Activated T-cell treated with anti-CD3 and anti-CD28 coated beads, Interleukin-2, amount 50 U/mL, for 4 hours (primary cell): ENCODE results near the gene BDNF. TPM values are rescaled to one million over a fixed set of nuclear protein-coding genes. Genes with fewer than 3 reads are reported as not detected.
A peak's percentile ranks its signal among the peaks of the same experiment; 100 is the strongest.

Source experiments
- ATAC-seq, 2 donors: fragments of 200-7000 bp; cut with Tn5 transposase; one replicate each; pipeline ENCODE4 v1.10.0; 2021
- DNase-seq: peaks from one replicate; pipeline ENCODE4 v3.0.0-alpha.2; 2020
- H3K27me3 Mint-ChIP-seq: one replicate; pipeline ENCODE4 v1.8.0; 2021; ENCODE audit warnings: low read depth, mixed read lengths
- H3K36me3 Mint-ChIP-seq: one replicate; pipeline ENCODE4 v1.8.0; 2022; ENCODE audit warnings: mixed read lengths; ENCODE audit not compliant: insufficient read depth
- H3K4me1 Mint-ChIP-seq: one replicate; pipeline ENCODE4 v1.8.0; 2021; ENCODE audit warnings: low read depth, mixed read lengths
- H3K4me3 Mint-ChIP-seq: one replicate; pipeline ENCODE4 v1.8.0; 2021; ENCODE audit warnings: mild to moderate bottlenecking, moderate library complexity, mixed read lengths
- H3K9me3 Mint-ChIP-seq: one replicate; pipeline ENCODE4 v1.8.0; 2021; ENCODE audit warnings: mixed read lengths
- total RNA-seq, 3 donors: library from RNA; stranded (reverse); gene quantifications; one replicate each; pipeline ENCODE4 v1.2.1, GENCODE V29; 2021

BDNF gene
- total RNA-seq, 3 donors from 2014 or later: 0.05 TPM; not detected in 2

- no peak for ATAC-seq
- DNase-seq: no peak
- peaks cover 52% of the 10 kb centered on the region for H3K27me3 Mint-ChIP-seq
- peaks cover 2% of the 10 kb centered on the region for H3K4me1 Mint-ChIP-seq
- H3K9me3 Mint-ChIP-seq: peaks cover 10% of the 10 kb centered on the region
- H3K4me3 Mint-ChIP-seq: no peak overlapping the region
- H3K36me3 Mint-ChIP-seq: no peaks in the 10 kb centered on the region
These were observed 17.6 kb upstream of the BDNF start for GRCh38 chr11:27717801-27718229.

DNA sequence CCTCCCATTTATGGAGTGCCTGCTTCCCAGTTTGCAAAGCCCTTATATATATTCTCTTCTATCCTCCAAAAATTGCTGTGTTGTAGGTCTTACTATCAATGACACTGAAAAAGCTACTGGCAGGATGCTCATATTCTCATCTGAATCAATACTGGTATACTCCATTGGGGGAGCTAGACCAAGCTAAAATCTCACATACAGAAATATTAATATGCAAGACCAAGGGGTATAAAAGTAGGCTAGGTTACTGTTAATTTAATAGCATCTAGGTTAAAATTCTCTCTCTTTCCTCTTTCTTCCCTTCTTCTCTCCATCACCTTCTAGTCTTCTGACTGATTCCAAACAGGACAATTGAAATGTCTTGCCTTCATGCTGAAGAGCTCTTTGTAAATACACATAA, 17.1 kb upstream of the BDNF start:
- H3K27me3 Mint-ChIP-seq: peaks cover 52% of the 10 kb centered on the region
- H3K9me3 Mint-ChIP-seq: peaks cover 10% of the 10 kb centered on the region
- no peak overlapping the region for H3K4me3 Mint-ChIP-seq
- no peaks in the 10 kb centered on the region for H3K36me3 Mint-ChIP-seq
- ATAC-seq: no peak
- H3K4me1 Mint-ChIP-seq: peaks cover 2% of the 10 kb centered on the region
- no peak for DNase-seq

GRCh38 chr11:27716835-27717234, 16.6 kb upstream of the BDNF start:
- Mint-ChIP-seq H3K4me3 (no peak overlapping the region), H3K36me3 (no peaks in the 10 kb centered on the region), H3K9me3 (peaks cover 10% of the 10 kb centered on the region), H3K4me1 (no peaks in the 10 kb centered on the region), H3K27me3 (peaks cover 47% of the 10 kb centered on the region)
- no peak for DNase-seq
- no peak for ATAC-seq

DNA sequence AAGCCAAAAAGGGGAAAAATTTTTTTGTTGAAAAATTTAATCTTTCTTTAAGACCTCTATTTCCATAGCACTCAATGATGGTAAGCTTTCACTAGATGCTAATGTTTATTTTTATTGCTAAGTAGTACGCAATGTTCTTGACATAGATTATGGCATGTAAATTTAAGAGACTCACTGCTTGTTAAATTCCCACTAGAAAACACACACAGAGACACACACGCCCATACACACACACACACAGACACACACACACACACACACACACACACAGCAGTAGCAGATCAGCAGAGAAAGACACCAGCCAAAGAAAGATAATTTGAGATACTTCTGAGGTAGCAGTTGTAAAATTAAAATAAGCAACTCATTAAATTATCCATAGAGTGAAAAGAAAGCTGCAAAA, 16.0 kb upstream of the BDNF start:
- Mint-ChIP-seq H3K27me3 (peaks cover 40% of the 10 kb centered on the region), H3K4me3 (no peak overlapping the region), H3K9me3 (peaks cover 10% of the 10 kb centered on the region), H3K36me3 (no peaks in the 10 kb centered on the region), H3K4me1 (no peaks in the 10 kb centered on the region)
- DNase-seq (no peak), ATAC-seq (no peak)

DNA sequence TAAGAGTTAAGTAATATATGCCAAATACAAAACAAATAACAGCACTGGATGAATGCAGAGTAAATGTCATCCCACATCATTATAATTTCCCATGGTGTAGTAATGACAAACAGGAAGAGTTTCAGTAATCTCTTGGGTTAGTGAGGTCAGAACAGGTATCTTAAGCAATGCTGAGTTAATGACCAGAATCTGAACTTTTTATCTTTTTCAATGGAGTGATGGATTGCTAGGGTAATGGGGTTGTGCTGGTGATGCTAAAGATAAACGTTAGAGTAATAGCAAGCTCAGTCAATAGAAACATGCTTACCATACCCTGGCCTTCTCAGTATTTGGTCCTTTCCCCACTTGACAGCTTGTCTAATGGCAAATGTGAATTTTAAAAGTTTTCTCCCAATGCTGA, 11.5 kb upstream of the BDNF start:
- no peaks in the 10 kb centered on the region for H3K9me3 Mint-ChIP-seq
- no peaks in the 10 kb centered on the region for H3K36me3 Mint-ChIP-seq
- peaks cover 7% of the 10 kb centered on the region for H3K27me3 Mint-ChIP-seq
- DNase-seq (no peak), ATAC-seq (no peak)
- H3K4me3 Mint-ChIP-seq: no peak overlapping the region
- H3K4me1 Mint-ChIP-seq: no peaks in the 10 kb centered on the region

- Mint-ChIP-seq H3K36me3 (no peaks in the 10 kb centered on the region), H3K9me3 (no peaks in the 10 kb centered on the region), H3K4me1 (no peaks in the 10 kb centered on the region), H3K27me3 (peaks cover 16% of the 10 kb centered on the region), H3K4me3 (no peak overlapping the region)
- DNase-seq: no peak
- no peak for ATAC-seq
These were observed 10.3 kb upstream of the BDNF start for GRCh38 chr11:27710536-27710935.

DNA sequence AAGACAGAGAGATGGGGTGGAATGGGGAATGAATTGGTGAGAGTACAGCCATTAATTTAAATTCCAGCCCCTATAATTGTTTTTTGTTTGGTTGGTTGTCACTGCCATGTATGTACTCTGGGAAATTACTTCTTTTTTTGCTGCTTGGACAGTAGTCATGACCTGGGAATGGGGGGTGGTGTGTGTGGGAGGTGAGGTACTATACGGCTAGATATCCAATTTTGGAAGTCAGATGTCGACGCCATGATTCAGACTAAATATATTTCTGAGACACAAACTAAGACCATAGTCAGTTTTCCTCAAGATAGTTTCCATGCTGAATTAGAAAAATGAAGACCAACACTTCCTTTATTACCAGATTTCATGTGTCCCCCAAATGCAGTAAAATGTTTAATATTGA, 7.4 kb upstream of the BDNF start:
- Mint-ChIP-seq H3K4me3 (no peak overlapping the region), H3K9me3 (no peaks in the 10 kb centered on the region), H3K27me3 (peaks cover 29% of the 10 kb centered on the region), H3K36me3 (no peaks in the 10 kb centered on the region), H3K4me1 (no peaks in the 10 kb centered on the region)
- DNase-seq: no peak
- ATAC-seq: no peak

- no peak for DNase-seq
- H3K27me3 Mint-ChIP-seq: peaks cover 42% of the 10 kb centered on the region
- H3K4me1 Mint-ChIP-seq: peaks cover 5% of the 10 kb centered on the region
- no peak for ATAC-seq
- no peak overlapping the region for H3K4me3 Mint-ChIP-seq
- no peaks in the 10 kb centered on the region for H3K36me3 Mint-ChIP-seq
- H3K9me3 Mint-ChIP-seq: no peaks in the 10 kb centered on the region
These were observed 5.9 kb upstream of the BDNF start for GRCh38 chr11:27705873-27706820.

- no peak overlapping the region for H3K4me3 Mint-ChIP-seq
- DNase-seq (no peak), ATAC-seq (no peak)
- H3K36me3 Mint-ChIP-seq: no peaks in the 10 kb centered on the region
- peaks cover 24% of the 10 kb centered on the region for H3K4me1 Mint-ChIP-seq
- no peaks in the 10 kb centered on the region for H3K9me3 Mint-ChIP-seq
- H3K27me3 Mint-ChIP-seq: peaks cover 60% of the 10 kb centered on the region
These were observed 3.2 kb upstream of the BDNF start for GRCh38 chr11:27703481-27703880.

DNA sequence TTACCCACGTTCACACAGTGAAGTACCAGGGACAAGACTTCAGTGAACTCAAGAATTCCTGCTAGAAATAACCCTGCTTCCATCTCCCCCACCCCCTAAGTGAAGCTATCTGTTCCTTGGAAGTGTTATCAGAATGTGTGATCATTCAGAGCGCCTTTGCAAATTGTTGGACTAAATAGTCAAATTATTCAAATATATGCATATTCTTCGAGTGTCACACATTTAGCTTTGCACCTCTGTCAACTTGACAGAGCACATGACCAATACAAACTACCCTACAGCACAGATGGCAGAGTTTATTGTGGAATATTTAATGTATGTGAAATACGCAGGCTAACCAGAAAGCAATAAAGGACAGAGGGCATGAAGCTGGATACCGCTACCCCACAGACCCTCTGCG, 2.6 kb upstream of the BDNF start:
- DNase-seq (no peak), ATAC-seq (no peak)
- no peaks in the 10 kb centered on the region for H3K36me3 Mint-ChIP-seq
- H3K27me3 Mint-ChIP-seq: peaks cover 61% of the 10 kb centered on the region
- H3K9me3 Mint-ChIP-seq: no peaks in the 10 kb centered on the region
- peaks cover 24% of the 10 kb centered on the region for H3K4me1 Mint-ChIP-seq
- no peak overlapping the region for H3K4me3 Mint-ChIP-seq

DNA sequence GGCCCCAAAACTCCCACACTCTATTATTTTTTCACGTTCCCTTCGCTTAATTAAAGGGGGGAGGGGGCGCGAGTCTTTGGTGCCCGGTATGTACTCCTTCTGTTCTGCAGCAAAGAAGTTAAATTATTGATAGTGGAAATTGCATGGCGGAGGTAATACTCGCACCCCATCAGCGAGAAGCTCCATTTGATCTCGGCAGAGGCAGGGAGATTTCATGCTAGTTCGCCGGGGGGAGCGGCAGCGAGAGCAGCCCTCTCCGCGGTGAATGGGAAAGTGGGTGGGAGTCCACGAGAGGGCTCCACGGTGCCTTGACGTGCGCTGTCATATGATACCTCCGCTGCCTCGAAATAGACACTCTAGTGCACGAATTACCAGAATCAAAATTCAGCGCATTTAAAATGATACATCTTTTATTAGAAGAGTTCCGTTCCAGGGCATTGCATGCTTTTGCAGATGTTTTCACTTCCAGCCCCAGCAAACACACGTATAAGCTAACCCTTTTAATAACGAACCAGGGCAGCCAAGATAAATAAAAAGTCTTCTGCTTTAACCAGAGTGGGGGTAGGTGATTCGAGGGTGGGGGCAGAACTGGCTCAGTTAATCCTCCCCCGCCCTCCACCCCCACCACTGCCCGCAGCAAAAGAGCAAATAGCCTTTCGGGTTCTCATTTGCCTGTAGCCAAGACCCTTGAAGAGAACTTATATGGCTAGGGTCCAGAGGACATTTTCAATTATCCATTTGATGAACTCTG, 1.3 kb upstream of the BDNF start:
- Mint-ChIP-seq H3K27me3 (peaks cover 73% of the 10 kb centered on the region), H3K36me3 (no peaks in the 10 kb centered on the region), H3K4me1 (peaks cover 24% of the 10 kb centered on the region), H3K4me3 (peak overlapping the region; percentile 74), H3K9me3 (no peaks in the 10 kb centered on the region)
- peak in 1 of 2 donors; percentile 31 for ATAC-seq
- DNase-seq: no peak

GRCh38 chr11:27699926-27700350, 317 bp downstream of the BDNF start:
- DNase-seq (no peak), ATAC-seq (no peak)
- H3K4me3 Mint-ChIP-seq: peak overlapping the region; percentile 13
- no peaks in the 10 kb centered on the region for H3K36me3 Mint-ChIP-seq
- H3K27me3 Mint-ChIP-seq: peaks cover 65% of the 10 kb centered on the region
- H3K4me1 Mint-ChIP-seq: peaks cover 24% of the 10 kb centered on the region
- no peaks in the 10 kb centered on the region for H3K9me3 Mint-ChIP-seq

- ATAC-seq (no peak), DNase-seq (no peak)
- Mint-ChIP-seq H3K27me3 (peaks cover 63% of the 10 kb centered on the region), H3K4me3 (peak overlapping the region; percentile 46), H3K36me3 (no peaks in the 10 kb centered on the region), H3K9me3 (no peaks in the 10 kb centered on the region), H3K4me1 (peaks cover 24% of the 10 kb centered on the region)
These were observed 871 bp downstream of the BDNF start for GRCh38 chr11:27699242-27699925.

- Mint-ChIP-seq H3K4me1 (peaks cover 24% of the 10 kb centered on the region), H3K27me3 (peaks cover 63% of the 10 kb centered on the region), H3K36me3 (no peaks in the 10 kb centered on the region), H3K9me3 (no peaks in the 10 kb centered on the region), H3K4me3 (peak overlapping the region; percentile 46)
- DNase-seq (peak; percentile 25), ATAC-seq (peak; percentile 69 to 78)
These were observed 1.4 kb downstream of the BDNF start for GRCh38 chr11:27698872-27699241.
